ENCODE measurements around the gene APCDD1L.

GRCh38 chr20:58515233-58516212 lies at the start of gene APCDD1L:
- TF ChIP-seq POLR2AphosphoS5 (IDR thresholded peaks at IDR 0.05; ENCODE audit: low read depth, low read length) (no peak), SIN3A (IDR thresholded peaks at IDR 0.05; ENCODE audit: borderline replicate concordance, insufficient read depth, low read length) (no peak)

All from PFSK-1 (cell line).